MM.1S (cell line): ENCODE measurements around the gene TMEM271.

Experiments
- DNase-seq: peaks from one replicate; pipeline ENCODE4 v3.0.0-alpha.2; 2015
- H2AFZ ChIP-seq: fragments of 300-600 bp; sonication (generic); 2 replicates; pipeline ENCODE4 v1.6.0; 2016; ENCODE audit warnings: antibody characterized with exemption, low read length
- H3F3A ChIP-seq: fragments of 300-600 bp; sonication (generic); 2 replicates; pipeline ENCODE4 v1.6.1; 2016; ENCODE audit warnings: mild to moderate bottlenecking, antibody characterized with exemption, low read length, moderate library complexity, mixed read lengths; ENCODE audit not compliant: insufficient read depth
- H3K27ac ChIP-seq: fragments of 300-600 bp; sonication (generic); 2 replicates; pipeline ENCODE4 v1.5.1; 2016; ENCODE audit warnings: mild to moderate bottlenecking, low read length
- H3K27me3 ChIP-seq: fragments of 300-600 bp; sonication (generic); replicated peaks from 2 replicates; pipeline ENCODE4 v1.6.0; 2016; ENCODE audit warnings: low read length; ENCODE audit not compliant: insufficient read depth
- H3K36me3 ChIP-seq: fragments of 300-600 bp; sonication (generic); replicated peaks from 2 replicates; pipeline ENCODE4 v1.6.1; 2016; ENCODE audit warnings: mild to moderate bottlenecking, low read length, mixed read lengths; ENCODE audit not compliant: insufficient read depth
- H3K4me1 ChIP-seq: fragments of 300-600 bp; sonication (generic); 2 replicates; pipeline ENCODE4 v1.6.1; 2016; ENCODE audit warnings: low read length, mixed read lengths
- H3K4me2 ChIP-seq: fragments of 300-600 bp; sonication (generic); 2 replicates; pipeline ENCODE4 v1.6.0; 2016; ENCODE audit warnings: low read depth, low read length
- H3K4me3 ChIP-seq: fragments of 300-600 bp; sonication (generic); 2 replicates; pipeline ENCODE4 v1.5.1; 2016; ENCODE audit warnings: low read length, mixed read lengths
- H3K79me2 ChIP-seq: fragments of 300-600 bp; sonication (generic); 2 replicates; pipeline ENCODE4 v1.6.1; 2016; ENCODE audit warnings: mixed run types, low read length, mixed read lengths
- H3K9ac ChIP-seq: fragments of 300-600 bp; sonication (generic); 2 replicates; pipeline ENCODE4 v1.6.1; 2016; ENCODE audit warnings: low read length, mixed read lengths
- H3K9me2 ChIP-seq: fragments of 300-600 bp; sonication (generic); replicated peaks from 2 replicates; pipeline ENCODE4 v1.6.1; 2016; ENCODE audit warnings: mild to moderate bottlenecking, low read length, mixed read lengths; ENCODE audit not compliant: insufficient read depth
- H3K9me3 ChIP-seq: fragments of 300-600 bp; sonication (generic); replicated peaks from 2 replicates; pipeline ENCODE4 v1.6.1; 2016; ENCODE audit warnings: mild to moderate bottlenecking, low read length, mixed read lengths; ENCODE audit not compliant: insufficient read depth
- H4K20me1 ChIP-seq: fragments of 300-600 bp; sonication (generic); 2 replicates; pipeline ENCODE4 v1.6.1; 2016; ENCODE audit warnings: mild to moderate bottlenecking, low read length, moderate library complexity, mixed read lengths; ENCODE audit not compliant: insufficient read depth
- CTCF ChIP-seq: fragments of 300-600 bp; sonication (generic); IDR thresholded peaks from 2 replicates; pipeline ENCODE4 v1.5.1; 2016; ENCODE audit warnings: antibody characterized with exemption, low read length, mixed read lengths
- EZH2 ChIP-seq: fragments of 300-600 bp; sonication (generic); optimal IDR thresholded peaks from 2 replicates; pipeline ENCODE3; 2017; ENCODE audit warnings: low read depth, mild to moderate bottlenecking, antibody characterized with exemption, low read length, mixed read lengths
- EZH2phosphoT487 ChIP-seq: fragments of 300-600 bp; sonication (generic); IDR thresholded peaks from 2 replicates; pipeline ENCODE4 v1.6.1; 2018; ENCODE audit warnings: antibody characterized with exemption, low read length

Gene TMEM271

DNA sequence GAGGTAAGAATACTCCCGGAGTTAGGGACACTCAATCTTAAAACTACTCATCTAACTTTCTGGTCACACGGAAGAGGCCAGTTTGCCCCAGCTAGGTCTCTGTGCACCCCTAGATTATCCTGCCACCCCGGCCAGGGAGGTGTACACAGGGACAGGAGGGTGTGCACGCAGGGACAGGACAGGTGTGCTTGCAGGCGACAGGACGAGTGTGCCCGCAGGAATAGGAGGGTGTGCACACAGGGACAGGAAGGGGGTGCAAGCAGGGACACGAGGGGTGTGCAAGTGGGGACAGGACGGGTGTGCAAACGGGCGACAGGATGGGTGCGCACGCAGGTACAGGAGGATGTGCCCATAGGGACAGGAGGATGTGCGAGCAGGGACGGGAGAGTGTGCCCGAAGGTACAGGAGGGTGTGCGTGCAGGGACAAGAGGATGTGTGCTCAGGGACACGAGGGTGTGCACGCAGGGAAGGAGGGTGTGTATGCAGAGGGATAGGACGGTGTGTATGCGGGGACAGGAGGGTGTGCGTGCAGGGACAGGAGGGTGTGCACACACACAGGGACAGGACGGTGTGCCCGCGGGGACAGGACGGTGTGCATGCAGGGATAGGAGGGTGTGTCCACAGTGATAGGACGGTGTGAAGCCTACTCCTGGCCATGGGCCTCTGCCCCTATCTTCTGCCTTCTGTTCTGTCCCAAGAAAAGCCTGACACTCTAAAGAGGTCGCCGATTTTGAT lies 4.1 kb downstream of the TMEM271 start:
- Histone ChIP-seq H3K27ac (no peak overlapping the region), H4K20me1 (no peaks in the 10 kb centered on the region), H3F3A (no peaks in the 10 kb centered on the region), H3K9me3 (no peaks in the 10 kb centered on the region), H3K36me3 (no peaks in the 10 kb centered on the region), H3K4me2 (no peak overlapping the region), H3K9me2 (no peaks in the 10 kb centered on the region), H3K79me2 (no peaks in the 10 kb centered on the region), H3K27me3 (no peaks in the 10 kb centered on the region), H3K4me3 (no peak overlapping the region), H2AFZ (no peak overlapping the region), H3K9ac (no peak overlapping the region), H3K4me1 (no peaks in the 10 kb centered on the region)
- TF ChIP-seq EZH2 (no peak), EZH2phosphoT487 (no peak), CTCF (no peak)
- DNase-seq = no peak

- Histone ChIP-seq H3K27ac (no peak overlapping the region), H3K9me2 (no peaks in the 10 kb centered on the region), H2AFZ (no peak overlapping the region), H3F3A (no peaks in the 10 kb centered on the region), H3K27me3 (no peaks in the 10 kb centered on the region), H3K4me3 (no peak overlapping the region), H3K9ac (no peak overlapping the region), H3K9me3 (no peaks in the 10 kb centered on the region), H3K4me1 (no peaks in the 10 kb centered on the region), H3K36me3 (no peaks in the 10 kb centered on the region), H3K4me2 (no peak overlapping the region), H3K79me2 (no peaks in the 10 kb centered on the region), H4K20me1 (no peaks in the 10 kb centered on the region)
- DNase-seq = no peak
- TF ChIP-seq EZH2 (no peak), EZH2phosphoT487 (no peak), CTCF (no peak)
Observed at GRCh38 chr4:570754-571153, 5.3 kb downstream of the TMEM271 start.

GRCh38 chr4:569958-570667 lies 6.0 kb downstream of the TMEM271 start:
- H4K20me1 ChIP-seq = no peaks in the 10 kb centered on the region
- no peak overlapping the region for H3K4me3 ChIP-seq
- H3K27ac ChIP-seq = no peak overlapping the region
- no peaks in the 10 kb centered on the region for H3K36me3 ChIP-seq
- no peaks in the 10 kb centered on the region for H3K9me3 ChIP-seq
- no peak for TF ChIP-seq CTCF
- TF ChIP-seq EZH2 = no peak
- H3F3A ChIP-seq = no peaks in the 10 kb centered on the region
- no peaks in the 10 kb centered on the region for H3K79me2 ChIP-seq
- no peak overlapping the region for H3K9ac ChIP-seq
- H3K4me1 ChIP-seq = no peaks in the 10 kb centered on the region
- H2AFZ ChIP-seq = no peak overlapping the region
- no peak overlapping the region for H3K4me2 ChIP-seq
- no peaks in the 10 kb centered on the region for H3K27me3 ChIP-seq
- DNase-seq = no peak
- H3K9me2 ChIP-seq = no peaks in the 10 kb centered on the region
